UCSD-AML1 (cell line): ENCODE data around the gene NUMBL.

Experiments used
- DNase-seq: peaks from one replicate; lab custom pipeline; 2025; ENCODE audit not compliant: unreplicated experiment; lab: John Stamatoyannopoulos, UW

Gene NUMBL

DNA sequence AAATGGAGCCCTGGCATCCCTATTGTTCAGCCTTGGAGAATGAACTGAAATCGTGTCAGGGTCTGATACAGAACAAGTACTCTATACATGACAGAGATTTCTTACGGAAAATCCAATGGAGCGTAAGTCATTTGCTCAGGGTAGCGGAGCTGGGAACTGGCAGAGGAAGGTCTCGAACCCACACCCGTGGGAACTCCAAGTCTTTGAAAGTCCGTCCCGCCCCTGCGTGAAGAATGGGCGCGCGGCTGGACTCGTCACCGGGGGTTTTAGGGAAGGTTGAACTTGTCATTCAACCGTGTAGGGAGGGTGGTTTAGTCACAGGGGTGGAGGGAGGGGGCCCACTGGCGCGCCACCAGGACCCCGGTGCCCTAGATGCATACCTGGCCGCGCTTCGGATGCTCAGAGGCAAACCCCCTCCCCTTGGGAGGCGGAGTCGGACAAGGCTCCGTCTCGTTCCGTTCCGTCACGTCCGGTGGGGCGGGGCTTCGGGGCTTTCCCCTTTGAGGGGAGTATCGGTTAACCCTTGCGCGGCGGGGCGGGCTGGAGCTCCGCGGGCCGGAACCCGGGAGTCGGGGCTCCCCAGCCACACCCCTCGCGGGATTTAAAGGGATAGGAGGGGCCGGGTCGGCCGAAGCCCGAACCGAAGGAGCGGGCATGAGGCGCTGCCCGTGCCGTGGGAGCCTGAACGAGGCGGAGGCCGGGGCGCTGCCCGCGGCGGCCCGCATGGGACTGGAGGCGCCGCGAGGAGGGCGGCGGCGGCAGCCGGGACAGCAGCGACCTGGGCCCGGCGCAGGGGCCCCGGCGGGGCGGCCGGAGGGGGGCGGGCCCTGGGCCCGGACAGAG lies 26.3 kb upstream of the NUMBL start, which contains the start of the genes COQ8B and ITPKC:
Gene COQ8B, minus strand, starts transcription at position 405 of the 843 bp plus-strand sequence. CDS start 2,254 bp downstream, outside the sequence.
Gene ITPKC, plus strand, starts transcription at position 631 of the 843 bp plus-strand sequence. Its CDS starts 24 bp downstream, at position 655.
- DNase-seq = peak; percentile 98

DNA sequence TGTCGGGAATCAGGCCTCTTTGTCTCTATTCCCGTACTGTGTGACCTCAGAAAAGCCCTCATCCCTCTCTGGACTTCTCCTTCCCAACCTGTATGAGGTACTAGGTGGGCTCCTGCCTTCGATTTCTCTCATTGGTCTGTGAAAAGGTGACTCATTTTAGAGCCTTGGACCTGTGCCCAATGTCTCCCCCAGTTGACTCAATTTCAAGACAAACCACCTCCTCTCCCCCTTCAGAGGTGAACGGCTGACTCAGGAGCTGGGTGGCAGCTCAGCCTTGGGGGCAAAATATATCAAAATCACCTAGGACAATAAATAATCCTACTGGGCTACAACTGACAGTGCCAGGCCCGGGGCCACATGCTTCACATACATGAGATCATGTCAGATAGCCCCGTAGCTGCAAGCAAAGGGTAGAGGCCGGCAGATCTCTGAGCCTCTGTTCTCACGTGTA lies 25.6 kb upstream of the NUMBL start:
- DNase-seq = no peak

DNA sequence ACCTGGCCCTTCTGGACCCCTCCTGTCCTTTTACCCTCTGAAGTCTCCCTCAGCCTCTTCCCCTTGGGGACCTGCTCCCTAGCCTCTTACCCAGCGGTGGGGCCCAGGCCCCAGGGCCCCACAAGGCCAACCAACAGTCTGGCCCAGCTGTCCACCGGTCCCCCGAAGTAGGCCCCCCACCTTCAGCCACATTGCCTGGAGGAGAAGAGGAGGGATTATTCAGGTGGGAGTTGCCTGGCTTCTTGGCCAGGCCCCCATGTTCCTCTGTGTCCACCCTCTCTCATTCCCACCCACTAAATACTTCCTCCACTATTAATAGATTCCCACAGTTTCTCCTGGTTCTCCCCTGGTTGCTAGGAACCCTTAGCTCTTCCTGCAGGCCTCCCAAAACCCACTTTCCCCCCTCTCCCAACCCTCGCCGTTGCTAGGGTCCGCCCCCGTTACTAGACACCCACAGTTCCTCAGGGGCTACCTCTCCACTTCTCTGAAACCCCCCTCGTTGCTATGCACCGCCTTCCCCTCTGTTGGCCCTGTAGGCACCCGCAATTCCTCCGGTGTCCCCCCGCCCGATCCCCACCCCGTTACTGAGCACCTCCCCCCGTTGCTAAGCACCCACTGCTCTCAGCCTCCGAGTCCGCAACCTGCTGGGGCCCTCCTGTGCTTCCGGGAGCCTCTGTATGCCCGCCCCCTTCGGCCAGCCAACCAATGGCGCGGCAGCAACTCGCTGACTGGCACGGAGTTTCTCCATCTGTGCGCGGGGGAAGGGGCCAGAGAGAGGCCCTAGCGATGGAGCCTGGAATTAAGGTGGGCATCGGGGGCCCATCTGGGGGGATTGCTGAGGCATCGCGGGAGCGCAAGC lies 24.2 kb upstream of the NUMBL start:
- DNase-seq = peak; percentile 91

DNA sequence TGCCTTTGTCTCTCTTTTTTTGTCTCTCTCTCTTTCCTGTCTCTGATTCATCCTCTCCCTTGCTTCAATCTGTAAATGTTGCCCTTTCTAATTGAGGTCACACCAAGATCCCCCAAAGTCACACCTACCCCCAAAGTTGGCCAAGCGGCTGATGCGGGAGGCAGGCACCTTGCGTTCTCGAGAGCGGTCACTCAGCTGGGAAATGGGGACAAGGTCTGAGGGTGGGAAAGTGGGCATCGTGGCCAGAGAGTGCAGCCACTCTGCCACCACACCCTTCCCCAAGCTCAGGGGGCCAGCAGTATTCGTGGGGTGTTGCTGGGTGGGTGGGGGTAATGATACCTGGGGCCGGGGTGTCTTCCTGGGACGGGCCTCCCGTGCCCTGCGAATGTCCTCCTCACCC lies 23.5 kb upstream of the NUMBL start:
- DNase-seq = no peak

DNA sequence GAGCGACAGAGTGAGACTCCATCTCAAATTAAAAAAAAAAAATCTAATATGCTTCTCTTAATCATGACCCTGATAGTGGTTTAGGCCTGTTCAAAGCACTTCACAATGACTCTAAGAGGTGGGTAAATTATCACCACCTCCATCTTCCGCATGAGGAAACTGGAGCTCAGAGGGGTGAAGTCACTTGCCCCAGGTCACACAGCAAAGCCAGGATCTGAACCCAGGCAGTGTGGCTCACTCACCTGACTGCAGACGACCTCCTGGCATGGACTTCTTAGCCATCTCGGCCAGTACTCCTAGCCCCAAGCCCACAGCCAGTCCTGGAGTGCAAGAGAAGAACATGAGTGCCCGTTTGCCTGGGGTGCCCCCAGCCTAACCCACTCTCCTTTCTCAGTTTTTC lies 19.4 kb upstream of the NUMBL start:
- no peak for DNase-seq

DNA sequence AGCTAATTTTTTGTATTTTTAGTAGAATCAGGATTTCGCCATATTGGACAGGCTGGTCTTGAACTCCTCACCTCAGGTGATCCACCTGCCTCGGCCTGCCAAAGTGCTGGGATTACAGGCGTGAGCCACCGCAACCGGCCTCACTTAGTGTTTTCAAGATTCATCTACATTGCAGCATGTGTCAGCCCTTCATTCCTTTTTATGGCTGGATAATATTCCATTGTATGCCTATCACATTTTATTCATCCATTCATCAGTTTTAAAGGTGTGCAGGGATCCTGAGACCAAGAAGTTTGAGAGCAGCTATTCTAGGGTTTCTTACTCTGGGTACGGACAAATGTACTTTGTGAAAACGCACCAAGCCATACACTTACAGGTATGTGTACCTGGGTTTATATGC lies 17.2 kb upstream of the NUMBL start:
- no peak for DNase-seq

DNA sequence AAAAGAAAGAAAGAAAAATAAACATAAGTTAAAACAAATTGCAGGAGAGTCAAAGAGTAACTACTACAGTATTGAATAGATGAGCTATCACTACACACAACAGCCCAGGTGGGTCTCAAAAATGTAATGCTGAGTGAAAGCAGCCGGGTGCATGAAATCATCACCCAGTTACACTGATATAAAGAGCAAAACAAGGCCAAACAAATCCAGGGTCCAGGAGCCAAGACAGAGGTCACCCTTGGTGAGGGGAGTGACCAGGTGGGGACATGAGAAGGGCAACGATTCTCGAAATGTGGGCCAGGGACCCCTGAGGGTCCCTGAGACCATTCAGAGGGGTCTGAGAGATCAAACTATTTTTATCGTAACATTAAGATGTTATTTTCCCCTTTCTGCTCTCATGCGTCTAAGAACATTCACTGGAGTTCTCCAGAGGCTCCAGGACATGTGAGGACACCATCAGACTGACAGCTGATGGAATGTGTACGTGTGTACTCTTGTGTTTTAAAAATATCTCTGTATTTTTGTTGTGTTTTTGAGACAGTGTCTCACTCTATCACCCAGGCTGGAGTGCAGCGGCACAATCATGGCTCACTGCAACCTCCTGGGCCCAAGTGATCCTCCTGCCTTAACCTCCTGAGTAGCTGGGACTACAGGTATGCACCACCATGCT lies 15.6 kb upstream of the NUMBL start:
- DNase-seq = no peak

DNA sequence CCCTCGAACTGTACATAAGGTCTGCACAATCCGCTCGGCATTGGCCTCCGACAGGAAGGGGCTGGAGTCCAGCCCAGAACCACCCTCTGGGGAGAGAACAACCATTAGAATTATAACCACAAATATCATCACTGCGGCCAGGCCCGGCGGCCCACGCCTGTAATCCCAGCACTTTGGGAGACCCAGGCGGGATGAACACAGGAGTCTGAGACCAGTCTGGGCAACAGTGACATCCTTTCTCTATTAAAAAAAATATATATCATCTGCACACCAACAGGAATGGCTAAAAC lies 14.9 kb upstream of the NUMBL start:
- DNase-seq = no peak

DNA sequence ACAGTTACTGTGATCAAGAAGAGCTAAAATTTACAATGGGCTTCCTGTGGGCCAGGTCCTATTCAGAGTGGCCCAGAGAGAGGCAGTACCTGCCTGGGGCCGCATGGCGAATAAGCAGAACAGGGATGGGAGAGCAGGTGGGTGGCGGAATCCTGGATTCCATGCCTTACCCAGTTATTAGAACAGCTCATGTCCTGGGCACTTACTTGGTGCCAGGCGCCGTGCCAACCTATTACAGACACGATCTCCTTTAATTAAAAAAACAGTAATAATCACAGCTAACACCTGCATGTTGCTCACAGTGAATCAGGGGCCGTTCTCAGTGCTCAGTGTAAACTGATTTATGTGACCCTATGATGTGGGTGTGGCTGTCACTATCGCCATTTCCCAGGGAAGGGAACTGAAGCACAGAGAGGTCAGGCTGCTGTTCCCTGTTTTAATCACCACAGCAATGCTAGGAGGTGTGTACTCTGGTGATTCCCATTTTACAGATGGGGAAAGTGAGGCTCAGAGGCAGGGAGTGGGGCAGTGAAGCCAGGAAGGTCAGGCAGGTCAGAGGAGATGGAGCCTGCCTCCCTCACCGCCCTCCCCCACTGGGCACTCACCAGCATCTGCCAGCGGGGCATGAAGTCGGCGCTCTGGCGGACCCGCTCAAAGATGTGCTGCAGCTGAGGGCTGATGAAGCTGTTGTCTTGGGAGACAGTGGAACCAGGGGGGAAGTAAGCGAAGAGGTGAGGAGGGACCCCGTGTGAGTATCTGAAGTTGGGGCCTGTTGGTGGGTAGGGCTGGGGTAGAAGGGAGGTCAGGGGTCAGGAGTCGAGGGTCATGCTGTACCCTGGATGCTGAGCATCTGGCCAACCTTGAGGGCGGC lies 14.3 kb upstream of the NUMBL start:
- DNase-seq = no peak

DNA sequence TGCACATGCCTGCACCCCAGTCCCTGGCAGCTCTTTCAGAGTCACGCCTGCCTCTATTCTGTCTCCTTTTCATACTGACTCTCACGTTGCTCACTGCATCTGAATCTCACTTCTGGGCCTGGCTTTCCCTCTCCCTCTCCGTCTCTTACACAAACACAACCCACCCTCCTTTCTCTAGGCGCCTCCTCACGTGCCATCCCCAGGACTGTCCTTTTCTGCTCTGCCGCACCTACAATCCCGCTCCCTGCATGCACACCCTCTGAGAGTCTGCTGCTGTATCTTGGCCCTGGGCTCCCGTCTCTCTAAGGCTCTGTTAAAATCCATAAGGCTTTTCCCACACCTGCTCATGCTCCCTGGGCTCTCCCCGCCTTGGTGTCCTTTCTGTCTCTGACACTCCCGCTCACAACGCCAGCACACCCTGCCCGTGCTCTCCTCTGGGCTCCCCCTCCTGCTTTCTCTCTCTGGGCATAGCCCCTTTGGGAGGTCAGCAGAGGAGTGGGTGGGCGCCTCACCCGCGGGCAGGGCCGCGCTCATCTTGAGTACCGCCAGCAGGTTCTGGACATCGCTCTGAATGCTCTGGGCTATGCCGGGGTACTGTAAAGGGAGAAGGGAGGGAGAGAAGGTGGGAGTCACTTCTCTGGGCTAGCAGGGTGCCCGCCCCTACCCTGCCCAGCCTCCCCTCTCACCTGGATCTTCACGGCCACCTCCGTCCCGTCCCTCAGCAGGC lies 12.7 kb upstream of the NUMBL start:
- DNase-seq = no peak

DNA sequence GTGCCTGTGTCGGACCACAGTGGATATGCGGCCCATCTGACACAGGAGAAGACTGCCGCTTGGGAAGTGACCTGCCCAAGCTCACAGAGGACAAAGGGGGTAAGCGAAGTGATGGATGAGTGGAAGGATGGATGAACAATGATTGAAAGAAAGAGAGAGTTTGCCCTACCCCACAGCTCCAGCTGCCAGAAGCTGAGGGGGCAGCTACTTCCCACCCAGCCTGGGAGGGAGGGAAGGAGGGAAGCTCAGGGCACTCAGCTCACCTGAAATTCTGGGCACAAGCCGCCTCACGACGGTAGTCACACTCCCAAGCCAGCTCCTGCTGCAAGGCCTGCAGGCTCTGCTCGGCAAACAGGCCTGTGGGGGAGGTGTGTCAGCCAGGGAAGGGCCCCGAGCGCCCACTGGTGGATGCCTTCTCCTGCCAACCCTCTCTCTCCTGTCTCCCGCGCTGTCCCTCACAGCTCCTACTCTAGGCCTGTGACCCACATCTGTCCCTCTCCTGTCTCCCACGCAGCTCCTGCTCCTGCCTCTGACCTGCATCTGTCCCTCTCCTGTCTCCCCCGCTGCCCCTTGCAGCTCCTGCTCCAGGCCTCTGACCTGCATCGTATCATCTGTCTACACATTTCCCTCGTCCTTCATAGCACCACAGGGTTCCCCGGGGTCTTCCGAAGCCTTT lies 12.0 kb upstream of the NUMBL start:
- peak; percentile 23 for DNase-seq

DNA sequence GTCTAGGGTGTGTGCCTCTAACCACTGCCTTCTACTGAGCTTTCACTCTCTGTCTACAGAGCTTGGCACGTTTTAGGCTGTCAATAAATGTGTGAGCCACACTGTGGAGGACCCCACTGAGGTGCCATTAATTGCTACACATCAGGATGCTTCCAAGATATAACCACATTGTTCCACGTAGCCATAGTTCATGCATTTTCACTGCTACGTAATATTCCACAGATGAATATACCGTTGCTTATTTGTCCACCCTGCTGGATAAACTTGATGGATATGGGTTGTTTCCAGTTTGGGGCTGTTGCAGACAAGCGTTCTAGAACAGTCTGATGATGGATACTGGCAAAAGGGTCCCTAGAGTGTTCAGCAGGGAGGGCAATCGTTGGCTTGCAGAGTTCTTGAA lies 11.3 kb upstream of the NUMBL start:
- no peak for DNase-seq

DNA sequence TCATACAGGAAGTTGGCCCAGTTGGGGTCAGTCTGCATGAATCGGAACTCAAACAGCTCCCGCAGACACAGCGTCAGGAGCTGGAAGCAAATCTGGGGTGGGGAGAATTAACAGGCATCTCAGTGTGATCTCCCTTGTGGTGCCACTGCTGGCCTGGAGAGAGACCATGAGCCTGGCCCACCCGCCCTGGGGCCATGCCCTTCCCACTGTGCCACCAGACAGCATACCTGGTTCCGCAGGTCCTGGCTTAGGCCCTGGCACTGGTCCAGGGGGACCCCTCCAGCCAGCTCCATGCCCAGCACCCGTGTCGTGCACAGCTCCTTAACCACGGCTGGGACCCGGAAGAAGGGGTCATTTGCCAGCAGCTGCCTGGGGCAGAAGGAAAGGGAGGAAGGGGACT lies 9.6 kb upstream of the NUMBL start:
- DNase-seq = no peak

DNA sequence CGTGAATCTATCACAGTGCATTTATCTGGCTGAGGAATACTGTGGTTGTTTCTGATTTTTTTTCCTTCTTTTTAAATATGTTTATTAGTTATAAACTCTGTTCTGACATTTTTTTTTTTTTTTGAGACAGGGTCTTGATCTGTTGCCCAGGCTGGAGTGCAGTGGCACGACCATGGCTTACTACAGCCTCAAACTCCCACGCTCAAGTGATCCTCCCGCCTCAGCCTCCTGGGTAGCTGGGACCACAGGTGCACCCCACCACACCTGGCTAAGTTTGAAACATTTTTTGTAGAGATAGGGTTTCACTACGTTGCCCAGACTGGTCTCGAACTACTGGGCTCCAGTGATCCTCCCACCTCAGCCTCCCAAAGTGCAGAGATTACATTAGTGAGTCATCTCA lies 6.6 kb upstream of the NUMBL start:
- no peak for DNase-seq

DNA sequence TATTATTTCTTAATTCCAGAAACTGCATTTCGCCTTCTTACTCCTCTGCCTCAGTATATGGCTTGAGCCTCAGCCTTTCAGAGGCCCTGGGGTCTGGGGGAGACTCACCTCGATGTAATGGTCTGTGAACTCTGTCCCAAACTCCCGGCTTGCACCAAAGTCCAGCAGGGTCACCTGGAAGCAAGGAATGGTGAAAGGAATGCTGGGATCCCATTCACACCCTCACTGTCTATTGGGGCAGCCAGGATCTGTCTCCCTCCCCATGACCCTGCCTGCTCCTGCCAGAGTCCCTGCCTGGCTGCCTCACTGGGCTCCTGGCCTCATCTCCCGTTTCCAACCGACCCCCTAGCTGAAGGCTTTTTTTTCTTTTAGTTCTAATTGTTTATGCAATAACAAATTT lies 5.4 kb upstream of the NUMBL start:
- DNase-seq = no peak

DNA sequence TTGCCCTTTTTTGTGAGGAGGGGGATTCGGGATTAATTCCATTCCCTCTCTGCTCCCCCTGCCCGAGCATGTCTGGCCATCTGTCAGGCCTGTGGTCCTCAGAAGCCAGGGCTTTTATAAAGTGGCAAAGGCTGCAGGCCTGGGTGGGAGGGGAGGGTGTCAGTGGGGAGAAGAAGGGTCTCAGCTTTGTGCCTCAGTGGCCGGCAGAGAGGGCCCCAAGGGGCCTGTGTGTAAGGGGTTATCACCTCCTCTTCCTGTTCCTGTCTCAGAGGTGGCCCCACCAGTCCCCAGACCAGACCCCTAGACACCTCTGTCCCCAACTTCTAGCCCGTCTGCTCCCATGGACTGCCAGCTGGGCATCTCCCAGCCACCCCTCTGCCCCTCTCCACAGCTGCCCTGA lies 3.4 kb upstream of the NUMBL start:
- no peak for DNase-seq

DNA sequence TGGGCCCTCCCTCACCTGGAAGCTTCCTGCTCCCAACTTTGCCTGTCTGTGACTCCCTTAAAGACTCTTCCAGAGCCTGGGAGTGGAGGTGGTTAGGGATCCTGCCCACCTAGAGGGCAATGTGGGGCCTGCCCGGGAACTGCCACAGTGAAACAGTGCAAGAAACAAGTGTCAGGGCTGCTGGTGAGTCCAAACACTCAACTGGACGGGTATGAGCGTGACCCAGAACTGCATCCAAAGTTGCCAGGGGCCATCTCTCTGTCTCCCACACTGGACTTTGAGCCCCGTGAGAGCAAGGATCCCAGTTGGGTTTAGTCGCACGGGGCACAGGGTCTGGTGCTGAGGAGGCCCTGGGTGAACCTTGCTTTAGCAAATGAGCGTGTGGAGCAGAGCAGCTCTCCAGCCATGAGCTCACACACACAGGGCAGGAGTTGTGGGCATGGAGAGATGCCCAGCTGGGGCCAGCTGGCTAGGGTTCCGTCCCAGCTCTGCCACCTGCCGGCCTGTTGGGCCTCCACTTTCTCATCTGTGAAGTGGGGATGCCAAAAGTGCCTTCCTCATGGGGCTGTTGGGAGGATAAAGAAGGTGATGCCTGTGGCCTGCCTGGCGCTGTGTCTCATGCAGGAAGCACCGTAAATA lies 2.8 kb upstream of the NUMBL start:
- no peak for DNase-seq

DNA sequence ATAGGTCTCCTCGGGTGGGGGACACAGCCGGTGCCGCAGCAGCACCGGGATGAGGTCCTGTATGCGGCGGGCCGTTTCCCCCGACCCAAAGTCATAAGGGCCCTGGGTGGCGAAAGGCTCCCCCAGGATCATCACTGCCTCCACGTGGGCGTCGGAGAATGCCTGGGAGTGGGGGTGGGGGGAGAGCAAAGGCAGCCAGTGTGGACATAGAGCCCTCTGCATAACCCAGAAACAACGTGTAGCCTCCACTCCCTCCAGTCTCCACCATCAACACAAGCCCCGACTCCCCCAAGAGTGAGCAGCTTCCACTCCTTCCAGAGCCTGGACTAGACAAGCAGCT lies 1.7 kb upstream of the NUMBL start:
- no peak for DNase-seq
